H1 (cell line): Measurements from ENCODE around the gene TP53I11. TPM values are rescaled to one million over a fixed set of nuclear protein-coding genes. Genes with fewer than 3 reads are reported as not detected.

Source experiments
- ASH2L ChIP-seq: fragments of 200-600, 300-600 bp; sonication (generic); IDR thresholded peaks from one replicate; pipeline ENCODE4 v1.7.1; 2017; ENCODE audit warnings: low read length
- BCL11A ChIP-seq, 2 experiments: IDR thresholded peaks; one replicate each; pipeline ENCODE4 v1.6.1; 2011; ENCODE audit warnings: low read depth in 2 of 2, low read length in 2 of 2, mild to moderate bottlenecking in 2 of 2
- CBX5 ChIP-seq: fragments of 300-800, 300-1000 bp; sonication (generic); IDR thresholded peaks from 2 replicates; pipeline ENCODE4 v1.7.1; 2016; ENCODE audit warnings: antibody characterized with exemption, low read length, low read depth
- CHD1 ChIP-seq: IDR thresholded peaks from 2 replicates; pipeline ENCODE4 v1.6.1; 2012; ENCODE audit warnings: low read depth, low read length, improper control_type of control experiment
- CREB1 ChIP-seq: IDR thresholded peaks from 2 replicates; pipeline ENCODE4 v1.6.1; 2012; ENCODE audit warnings: inconsistent platforms
- CTCF ChIP-seq, 3 experiments: IDR thresholded peaks; 1 replicate in 2 of 3; 2 replicates in 1 of 3; pipeline versions ENCODE4 v1.5.1 to v1.6.1; 2011; ENCODE audit warnings: low read length in 3 of 3, mild to moderate bottlenecking in 3 of 3, inconsistent platforms in 2 of 3, low read depth in 1 of 3, moderate library complexity in 1 of 3; ENCODE audit not compliant: insufficient read depth in 1 of 3; ENCODE audit errors: control extremely low read depth in 1 of 3
- E2F6 ChIP-seq: IDR thresholded peaks from 2 replicates; pipeline ENCODE4 v1.6.1; 2012; ENCODE audit warnings: inconsistent platforms
- GTF2F1 ChIP-seq: IDR thresholded peaks from 2 replicates; pipeline ENCODE4 v1.6.1; 2012; ENCODE audit warnings: low read depth, low read length, improper control_type of control experiment, borderline replicate concordance
- JUND ChIP-seq: IDR thresholded peaks from 2 replicates; pipeline ENCODE4 v1.6.1; 2011; ENCODE audit warnings: mild to moderate bottlenecking, improper control_type of control experiment, low read length
- MAX ChIP-seq: IDR thresholded peaks from 2 replicates; pipeline ENCODE4 v1.6.1; 2012; ENCODE audit warnings: inconsistent platforms
- POLR2AphosphoS5 ChIP-seq: IDR thresholded peaks from 2 replicates; pipeline ENCODE4 v1.6.1; 2011; ENCODE audit warnings: low read depth, low read length
- RAD21 ChIP-seq, 2 experiments: IDR thresholded peaks in 1 of 2; conservative IDR thresholded peaks in 1 of 2; 2 replicates each; pipeline ENCODE4 v1.6.1; 2011; ENCODE audit warnings: low read depth in 2 of 2, low read length in 2 of 2, improper control_type of control experiment in 1 of 2, inconsistent platforms in 1 of 2, mild to moderate bottlenecking in 1 of 2, moderate library complexity in 1 of 2
- RBBP5 ChIP-seq: IDR thresholded peaks from 2 replicates; pipeline ENCODE4 v1.7.1; 2012; ENCODE audit warnings: low read depth, mild to moderate bottlenecking, inconsistent platforms, low read length, moderate library complexity, borderline replicate concordance
- RFX5 ChIP-seq: IDR thresholded peaks from 2 replicates; pipeline ENCODE4 v1.6.1; 2011; ENCODE audit warnings: low read depth, low read length, improper control_type of control experiment, borderline replicate concordance
- RNF2 ChIP-seq: fragments of 200-900, 300-1000 bp; sonication (generic); IDR thresholded peaks from 2 replicates; pipeline ENCODE4 v1.7.1; 2016; ENCODE audit warnings: borderline replicate concordance, low read depth, mild to moderate bottlenecking, antibody characterized with exemption, low read length; ENCODE audit not compliant: poor library complexity, severe bottlenecking; ENCODE audit errors: missing control alignments
- SIN3A ChIP-seq, 2 experiments: IDR thresholded peaks in 1 of 2; conservative IDR thresholded peaks in 1 of 2; 2 replicates each; pipeline ENCODE4 v1.6.1; 2011 to 2012; ENCODE audit warnings: low read length in 2 of 2, improper control_type of control experiment in 1 of 2, low read depth in 1 of 2, mild to moderate bottlenecking in 1 of 2
- SIX5 ChIP-seq: IDR thresholded peaks from 2 replicates; pipeline ENCODE4 v1.6.1; 2011; ENCODE audit warnings: mild to moderate bottlenecking, low read depth, low read length
- SP2 ChIP-seq: IDR thresholded peaks from 2 replicates; pipeline ENCODE4 v1.6.1; 2012; ENCODE audit warnings: mild to moderate bottlenecking, low read length, inconsistent platforms
- SRF ChIP-seq: IDR thresholded peaks from 2 replicates; pipeline ENCODE4 v1.6.1; 2011; ENCODE audit warnings: mild to moderate bottlenecking, low read depth, low read length, moderate library complexity
- YY1 ChIP-seq: IDR thresholded peaks from 2 replicates; pipeline ENCODE4 v1.6.1; 2011; ENCODE audit warnings: low read depth, mild to moderate bottlenecking, low read length
- polyA plus RNA-seq, 7 experiments: library from polyadenylated mRNA; depleted of rRNA in 3 of 7; stranded (reverse) in 5 of 7; unstranded in 2 of 7; fragments of >200 nt in 5 of 7; fragments of 200-250 nt in 2 of 7; gene quantifications; 1 replicate in 5 of 7; 2 replicates in 1 of 7; 4 replicates in 1 of 7; pipeline versions ENCODE4 v1.2.1 to v1.2.3, GENCODE V29; 2011 to 2013; ENCODE audit warnings: missing spikeins in 2 of 7, mixed read lengths in 2 of 7
- total RNA-seq: library from RNA; stranded (reverse); fragmentation: NEBNext Ultra II Directional; extraction: Animal tissue kit (Norgen Biotek cat#: 25700); gene quantifications from 2 replicates; pipeline ENCODE4 v1.2.1, GENCODE V29; 2021

TP53I11 gene
- total and polyA plus RNA-seq, 2 of the 8 experiments (the other 6 are each of a cell fraction or from before 2014, with no cell fraction given): 34.0 to 46.3 TPM

- peak; percentile 96 to 99 (median 98) for TF ChIP-seq CTCF (IDR thresholded peaks at IDR 0.05; ENCODE audit: control extremely low read depth in 1 of 3, insufficient read depth in 1 of 3, low read depth in 1 of 3, low read length in 3 of 3)
- no peak for TF ChIP-seq SRF
- no peak for TF ChIP-seq SP2
- peak; percentile 26; the same call in 1 of the 2 replicates for TF ChIP-seq YY1
- TF ChIP-seq RBBP5: no peak
- TF ChIP-seq GTF2F1: no peak
- peak; percentile 71 for TF ChIP-seq MAX
- 0 out of 2 replicates have a peak, but pooled peaks have one; percentile 12 for TF ChIP-seq JUND
- TF ChIP-seq SIX5: no peak
- no peak for TF ChIP-seq E2F6
- no peak for TF ChIP-seq POLR2AphosphoS5
- TF ChIP-seq ASH2L: peak; percentile 37
- TF ChIP-seq CHD1: no peak
- TF ChIP-seq SIN3A (conservative IDR thresholded peaks at IDR 0.05 in 1 of 2, IDR thresholded peaks at IDR 0.05 in 1 of 2; ENCODE audit: low read depth in 1 of 2, low read length in 2 of 2): peak in 1 of 2 experiments; percentile 60; a peak in 1 of 4 replicates
- TF ChIP-seq BCL11A (IDR thresholded peaks at IDR 0.05; ENCODE audit: low read depth in 2 of 2, low read length in 2 of 2): no peak
- TF ChIP-seq RNF2: no peak
- TF ChIP-seq CBX5: no peak
- TF ChIP-seq RFX5: no peak
- 0 out of 2 replicates have a peak, but pooled peaks have one; percentile 6 for TF ChIP-seq CREB1
- TF ChIP-seq RAD21 (IDR thresholded peaks at IDR 0.05 in 1 of 2, conservative IDR thresholded peaks at IDR 0.05 in 1 of 2; ENCODE audit: low read depth in 2 of 2, low read length in 2 of 2): peak; percentile 98 to 100
Observed at GRCh38 chr11:44893846-44894617, 56.7 kb downstream of the TP53I11 start (continued).
